ENCODE results near the gene MTA1.

Gene MTA1

DNA sequence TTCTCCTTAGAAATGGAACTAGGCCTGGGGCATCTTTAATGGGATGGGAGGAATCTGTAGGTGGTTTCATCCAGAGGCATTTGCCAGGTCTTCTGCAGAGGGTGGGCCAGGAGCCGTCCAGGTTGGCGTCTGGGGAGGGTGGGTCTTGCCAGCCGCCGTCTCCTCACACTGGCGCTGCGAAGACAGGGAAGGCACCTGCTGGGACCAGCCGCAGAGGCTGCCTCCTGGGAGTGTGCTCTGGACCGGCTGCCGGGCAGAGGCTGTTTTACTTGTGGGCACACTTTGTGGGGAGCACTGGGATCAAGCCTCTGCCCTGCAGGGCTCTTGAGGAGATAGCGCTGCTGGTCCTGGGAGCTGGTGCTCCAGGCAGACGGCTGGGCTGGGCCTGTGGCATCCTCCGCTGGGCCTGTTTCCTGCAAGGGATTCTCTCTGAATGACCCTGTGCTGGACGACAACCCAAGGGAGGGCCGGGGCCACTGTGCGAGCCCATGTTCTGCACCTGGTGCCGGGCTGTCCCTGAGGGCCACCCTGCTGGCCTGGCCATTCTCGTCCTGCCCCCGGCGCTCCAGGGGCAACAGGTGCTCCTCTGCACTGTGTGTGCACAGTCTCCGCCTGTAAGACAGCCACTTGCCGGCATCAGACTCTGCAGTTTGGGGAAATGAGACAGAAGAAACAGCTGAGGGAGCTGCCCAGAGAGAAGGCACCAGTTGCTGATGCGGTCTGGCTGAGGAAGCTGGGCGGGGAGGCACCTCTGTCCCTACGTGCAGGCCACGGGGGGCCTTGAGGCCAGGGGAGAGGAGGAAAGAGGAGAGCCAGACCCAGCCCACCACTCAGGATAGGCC lies 31.3 kb upstream of the MTA1 start:
- DNase-seq (ENCODE audit: insufficient read length, low spot score) (no peak), FAIRE-seq (no peak)
- TF ChIP-seq, protein P1, sequence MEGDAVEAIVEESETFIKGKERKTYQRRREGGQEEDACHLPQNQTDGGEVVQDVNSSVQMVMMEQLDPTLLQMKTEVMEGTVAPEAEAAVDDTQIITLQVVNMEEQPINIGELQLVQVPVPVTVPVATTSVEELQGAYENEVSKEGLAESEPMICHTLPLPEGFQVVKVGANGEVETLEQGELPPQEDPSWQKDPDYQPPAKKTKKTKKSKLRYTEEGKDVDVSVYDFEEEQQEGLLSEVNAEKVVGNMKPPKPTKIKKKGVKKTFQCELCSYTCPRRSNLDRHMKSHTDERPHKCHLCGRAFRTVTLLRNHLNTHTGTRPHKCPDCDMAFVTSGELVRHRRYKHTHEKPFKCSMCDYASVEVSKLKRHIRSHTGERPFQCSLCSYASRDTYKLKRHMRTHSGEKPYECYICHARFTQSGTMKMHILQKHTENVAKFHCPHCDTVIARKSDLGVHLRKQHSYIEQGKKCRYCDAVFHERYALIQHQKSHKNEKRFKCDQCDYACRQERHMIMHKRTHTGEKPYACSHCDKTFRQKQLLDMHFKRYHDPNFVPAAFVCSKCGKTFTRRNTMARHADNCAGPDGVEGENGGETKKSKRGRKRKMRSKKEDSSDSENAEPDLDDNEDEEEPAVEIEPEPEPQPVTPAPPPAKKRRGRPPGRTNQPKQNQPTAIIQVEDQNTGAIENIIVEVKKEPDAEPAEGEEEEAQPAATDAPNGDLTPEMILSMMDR (IDR thresholded peaks at IDR 0.05; ENCODE audit: insufficient read depth, missing control alignments) = no peak

GRCh38 chr14:105388976-105389375 lies 30.7 kb upstream of the MTA1 start:
- FAIRE-seq = no peak
- DNase-seq (ENCODE audit: insufficient read length, low spot score) = no peak
- TF ChIP-seq, protein P1 (IDR thresholded peaks at IDR 0.05; ENCODE audit: insufficient read depth, missing control alignments) = no peak

- FAIRE-seq = no peak
- no peak for DNase-seq (ENCODE audit: insufficient read length, low spot score)
- TF ChIP-seq, protein P1 (IDR thresholded peaks at IDR 0.05; ENCODE audit: insufficient read depth, missing control alignments) = no peak
These were observed 30.1 kb upstream of the MTA1 start for GRCh38 chr14:105389534-105389933.

DNA sequence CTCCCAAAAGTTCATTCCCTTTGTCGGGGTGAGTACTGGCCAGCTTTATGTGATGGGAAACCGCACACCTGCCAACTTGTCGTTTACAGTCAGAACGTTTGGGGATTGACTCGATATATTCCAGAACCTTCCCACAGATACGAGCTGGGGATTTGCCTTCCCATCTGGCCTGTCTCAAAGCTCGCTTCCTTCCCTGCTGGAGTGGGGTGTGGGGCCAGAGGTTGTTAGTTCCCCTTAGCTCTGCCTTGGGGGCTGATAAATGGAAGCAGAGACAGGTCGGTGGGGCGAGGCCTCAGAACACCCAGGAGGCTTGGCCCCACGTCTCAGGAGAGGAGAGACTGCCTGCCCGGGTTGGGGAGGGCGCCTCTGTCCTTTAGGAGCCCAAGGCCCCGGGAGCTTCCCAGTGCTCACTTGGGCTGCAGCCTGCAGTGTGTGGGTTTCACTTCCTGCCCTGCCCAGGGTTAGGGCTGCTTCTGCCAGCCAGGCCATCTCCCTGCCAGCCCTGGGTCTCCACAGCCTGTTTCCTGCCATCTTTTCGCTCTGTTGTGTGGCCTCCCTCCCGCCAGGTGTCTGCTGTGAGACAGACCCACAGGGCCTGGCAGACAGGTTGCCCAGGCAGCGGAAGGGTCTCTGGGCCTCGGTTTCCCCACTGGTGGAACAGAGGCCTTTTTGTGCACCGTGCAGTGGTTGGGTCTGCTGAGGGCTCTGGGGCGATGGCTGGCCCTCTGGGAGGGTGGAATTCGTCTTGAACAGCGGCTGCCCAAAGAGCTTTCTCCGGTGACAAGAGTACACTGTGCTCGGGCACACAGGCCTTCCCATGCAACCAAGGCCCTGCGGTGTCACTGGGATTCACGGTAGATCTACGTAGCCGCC lies 29.4 kb upstream of the MTA1 start:
- DNase-seq (ENCODE audit: insufficient read length, low spot score) (no peak), FAIRE-seq (no peak)
- TF ChIP-seq, protein P1 (IDR thresholded peaks at IDR 0.05; ENCODE audit: insufficient read depth, missing control alignments) = no peak

GRCh38 chr14:105390849-105391500 lies 28.7 kb upstream of the MTA1 start:
- FAIRE-seq (no peak), DNase-seq (ENCODE audit: insufficient read length, low spot score) (no peak)
- TF ChIP-seq, protein P1 (IDR thresholded peaks at IDR 0.05; ENCODE audit: insufficient read depth, missing control alignments) = no peak

- FAIRE-seq (no peak), DNase-seq (ENCODE audit: insufficient read length, low spot score) (no peak)
- TF ChIP-seq, protein P1 (IDR thresholded peaks at IDR 0.05; ENCODE audit: insufficient read depth, missing control alignments) = no peak
These were observed 28.1 kb upstream of the MTA1 start for GRCh38 chr14:105391541-105391940.
